Pons (tissue), 1 donor: Measurements from ENCODE around the gene ACTL6B.
"Not testable (repeated sequence)": the region's sequence is repeated elsewhere in the genome, so short reads cannot be mapped to it uniquely, and the experiment has no call there.

Experiments
- DNase-seq: peaks from one replicate; pipeline ENCODE4 v3.0.0-alpha.2; 2016; ENCODE audit warnings: low spot score

The ACTL6B gene

DNA sequence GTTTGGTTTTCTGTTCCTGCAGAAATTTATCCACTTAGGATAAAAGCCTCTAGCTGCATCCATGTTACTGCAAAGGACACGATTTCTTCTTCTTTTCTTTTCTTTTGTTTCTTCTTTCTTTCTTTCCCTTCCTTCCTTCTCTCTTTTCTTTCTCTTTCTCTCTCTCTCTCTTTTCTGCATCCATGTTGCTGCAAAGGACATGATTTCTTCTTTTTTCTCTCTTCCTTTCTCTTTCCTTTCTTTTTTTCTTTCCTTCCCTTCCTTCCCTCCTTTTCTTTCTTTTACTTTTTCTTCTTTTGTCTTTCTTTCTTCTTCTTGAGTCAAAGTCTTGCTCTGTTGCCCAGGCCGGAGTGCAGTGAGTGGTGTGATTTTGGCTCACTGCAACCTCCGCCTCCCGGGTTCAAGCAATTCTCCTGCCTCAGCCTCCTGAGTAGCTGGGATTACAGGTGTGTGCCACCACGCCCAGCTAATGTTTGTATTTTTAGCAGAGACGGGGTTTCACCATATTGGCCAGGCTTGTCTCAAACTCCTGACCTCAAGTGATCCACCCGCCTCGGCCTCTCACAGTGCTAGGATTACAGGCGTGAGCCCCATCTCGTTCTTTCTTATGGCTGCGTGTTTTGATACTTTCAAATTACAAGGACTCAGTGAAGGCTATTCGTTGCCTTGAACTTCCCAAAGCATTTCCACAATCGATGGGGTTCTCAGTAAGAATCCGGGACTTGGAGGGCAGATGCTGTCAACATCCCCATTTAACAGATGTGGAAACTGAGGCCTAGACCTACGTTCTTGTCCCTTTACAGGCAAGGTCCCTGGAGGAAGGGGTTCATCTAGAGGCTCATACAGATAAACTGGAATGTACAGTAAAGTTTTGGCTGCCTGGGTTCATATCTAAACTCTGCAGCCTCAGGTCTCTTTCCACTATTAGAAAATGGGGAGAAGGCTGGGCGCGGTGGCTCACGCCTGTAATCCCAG, 15.4 kb upstream of the ACTL6B start:
- DNase-seq: no peak

DNA sequence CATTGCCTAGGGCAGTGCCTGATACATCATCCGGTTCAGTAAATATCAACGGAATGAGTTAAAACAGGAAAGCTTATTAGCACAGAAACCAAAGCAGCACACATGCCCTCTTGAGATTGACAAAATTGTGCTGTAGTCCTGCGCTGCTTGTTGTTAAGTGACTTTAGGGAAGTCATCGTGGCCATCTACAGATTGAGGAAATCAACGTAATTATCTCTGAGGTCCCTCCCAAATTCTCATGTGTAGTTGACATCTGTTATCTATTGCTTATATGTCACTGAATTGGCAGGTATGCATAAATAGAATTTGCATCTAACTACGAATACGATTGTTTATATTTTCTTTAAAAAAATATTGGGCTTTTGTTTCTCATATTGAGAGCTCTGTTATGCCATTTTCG, 13.8 kb upstream of the ACTL6B start:
- DNase-seq: no peak

DNA sequence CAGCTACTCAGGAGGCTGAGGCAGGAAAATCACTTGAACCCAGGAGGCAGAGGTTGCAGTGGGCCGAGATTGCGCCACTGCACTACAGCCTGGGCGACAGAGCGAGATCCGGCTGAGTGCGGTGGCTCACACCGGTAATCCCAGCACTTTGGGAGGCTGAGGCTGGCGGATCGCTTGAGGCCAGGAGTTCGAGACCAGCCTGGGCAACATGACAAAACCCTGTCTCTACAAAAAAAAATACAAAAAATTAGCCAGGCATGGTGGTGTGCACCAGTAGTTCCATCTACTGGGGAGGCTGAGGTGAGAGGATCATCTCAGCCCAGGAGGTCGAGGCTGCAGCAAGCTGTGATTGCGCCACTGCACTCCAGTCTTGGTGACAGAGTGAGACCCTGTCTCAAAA, 12.9 kb upstream of the ACTL6B start:
- not testable (repeated sequence) for DNase-seq

DNA sequence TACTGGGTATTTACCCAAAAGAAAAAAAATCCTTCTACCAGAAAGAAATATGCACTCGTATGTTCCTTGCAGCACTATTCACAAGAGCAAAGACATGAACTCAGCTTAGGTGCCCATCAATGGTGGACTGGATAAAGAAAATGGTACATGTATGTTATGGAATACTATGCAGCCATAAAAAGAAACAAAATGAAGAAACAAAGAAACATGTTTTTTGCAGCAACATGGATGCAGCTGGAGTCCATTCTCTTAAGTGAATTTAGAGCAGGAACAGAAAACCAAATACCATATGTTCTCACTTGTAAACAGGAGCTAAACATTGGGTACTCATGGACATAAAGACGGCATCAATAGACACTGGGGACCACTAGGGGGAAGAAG, 11.8 kb upstream of the ACTL6B start:
- no peak for DNase-seq

DNA sequence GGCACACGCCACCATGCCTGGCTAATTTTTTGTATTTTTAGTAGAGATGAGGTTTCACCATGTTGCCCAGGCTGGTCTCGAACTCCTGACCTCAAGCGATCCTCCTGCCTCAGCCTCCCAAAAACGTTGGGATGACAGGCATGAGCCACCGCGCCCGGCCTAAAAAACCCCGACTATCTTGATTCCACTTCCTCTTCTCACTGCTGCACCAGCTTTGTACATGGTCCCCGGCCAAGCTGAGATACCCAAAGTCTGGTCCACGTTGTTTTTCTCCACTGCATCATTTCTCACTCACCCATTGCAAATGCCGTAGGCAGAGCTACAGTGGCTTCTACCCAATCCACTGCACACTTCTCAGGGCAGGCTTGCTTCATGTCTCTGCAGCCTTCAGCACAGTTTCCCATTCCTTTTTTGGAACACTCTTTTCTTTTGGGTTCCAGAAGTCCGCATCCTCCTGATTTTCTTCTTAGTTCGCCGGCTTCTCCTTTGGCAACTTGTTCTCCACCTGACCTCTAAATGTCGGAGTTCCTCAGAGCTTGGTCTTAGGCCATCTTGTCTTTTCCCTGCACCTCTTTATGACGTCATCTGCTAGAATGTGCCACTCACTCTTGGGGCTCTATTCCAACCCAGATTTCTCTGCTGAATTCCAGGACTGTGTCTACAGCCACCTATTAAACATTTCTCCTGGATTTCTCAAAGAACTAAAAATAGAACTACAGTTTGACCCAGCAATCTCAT, 11.3 kb upstream of the ACTL6B start:
- DNase-seq: no peak

DNA sequence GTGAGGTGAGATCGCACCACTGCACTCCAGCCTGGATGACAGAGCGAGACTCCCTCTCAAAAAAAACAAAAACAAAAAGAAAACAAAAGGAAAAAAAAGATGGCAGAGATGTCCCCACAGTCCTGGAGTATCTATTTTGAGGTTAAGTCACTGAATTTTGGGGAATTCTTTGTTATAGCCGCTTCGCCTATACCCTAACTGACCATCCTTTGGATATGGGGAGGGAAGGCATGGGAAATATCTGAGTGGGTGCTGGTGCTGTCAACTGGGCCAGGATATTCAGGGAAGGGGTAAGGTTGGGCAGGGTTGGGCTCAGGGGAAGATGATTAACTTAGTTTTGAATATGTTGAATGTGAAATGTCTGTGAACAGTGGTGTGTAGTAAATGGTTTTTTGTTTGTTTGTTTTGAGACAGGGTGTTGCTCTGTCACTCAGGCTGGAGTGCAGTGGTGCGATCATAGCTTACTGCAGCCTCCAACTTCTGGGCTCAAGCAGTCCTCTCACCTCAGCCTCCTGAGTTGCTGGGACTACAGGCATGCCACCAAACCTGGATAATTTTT, 9.0 kb upstream of the ACTL6B start:
- DNase-seq: no peak

DNA sequence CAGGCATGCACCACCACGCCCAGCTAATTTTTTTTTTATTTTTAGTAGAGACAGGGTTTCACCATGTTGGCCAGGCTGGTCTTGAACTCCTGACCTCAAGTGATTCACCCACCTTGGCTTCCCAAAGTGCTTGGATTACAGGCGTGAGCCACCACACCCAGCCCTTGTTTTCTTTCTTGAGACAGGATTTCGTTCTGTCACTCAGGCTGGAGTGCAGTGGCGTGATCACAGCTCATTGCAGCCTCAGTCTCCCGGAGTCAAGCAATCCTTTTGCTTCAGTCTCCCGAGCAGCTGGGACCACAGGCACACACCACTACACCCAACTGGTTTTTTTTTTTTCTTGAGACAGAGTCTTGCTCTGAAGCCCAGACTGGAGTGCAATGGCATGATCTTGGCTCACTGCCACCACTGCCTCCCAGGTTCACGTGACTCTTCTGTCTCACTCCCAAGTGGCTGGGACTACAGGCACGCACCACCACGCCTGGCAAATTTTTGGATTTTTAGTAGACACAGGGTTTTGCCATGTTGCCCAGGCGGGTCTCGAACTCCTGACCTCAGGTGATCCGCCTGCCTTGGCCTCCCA, 6.0 kb upstream of the ACTL6B start:
- DNase-seq: not testable (repeated sequence)

DNA sequence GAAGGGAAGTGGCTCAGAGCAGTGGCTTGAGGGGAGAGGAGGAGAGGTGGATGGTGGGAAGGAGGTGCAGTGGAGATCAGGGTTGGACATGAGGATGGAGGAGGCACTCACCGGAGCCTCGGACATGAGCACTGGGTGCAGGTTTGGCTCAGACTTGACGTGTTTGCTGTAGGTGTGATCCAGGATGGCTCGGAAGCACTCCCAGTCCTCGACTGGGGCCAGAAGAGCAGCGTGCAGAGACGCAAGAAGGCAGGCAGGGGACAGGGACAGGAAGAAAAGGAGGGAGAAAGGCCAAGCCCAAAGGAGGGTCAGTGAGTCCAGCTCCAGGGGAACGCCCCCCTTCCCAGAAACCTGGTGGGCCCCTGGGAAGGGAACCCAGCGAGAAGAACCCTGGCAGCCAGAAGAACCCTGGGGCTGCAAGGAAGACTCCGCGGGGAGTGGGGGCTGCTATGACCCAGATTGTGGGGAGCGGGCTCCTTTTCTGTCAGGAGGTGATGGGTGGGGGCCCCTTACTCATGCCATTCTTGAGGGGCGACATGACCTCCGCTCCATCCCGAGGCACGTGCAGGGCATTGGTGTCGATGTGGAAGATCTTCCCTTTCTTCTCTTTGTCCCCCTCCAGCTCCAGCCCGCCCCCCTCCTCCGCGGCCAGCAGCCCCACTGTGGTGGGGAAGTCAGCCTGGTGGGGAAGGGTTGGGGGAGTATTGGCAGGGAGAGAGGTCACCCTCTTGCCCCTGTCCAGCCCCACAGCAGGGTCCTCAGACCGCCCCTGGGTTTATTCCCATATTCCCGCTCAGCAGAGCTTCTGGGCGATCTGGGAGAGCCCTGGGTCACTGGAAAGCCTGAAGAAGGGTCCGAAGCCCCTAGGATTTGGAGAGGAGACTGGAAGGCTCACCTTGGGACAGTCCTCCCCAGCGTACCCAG, 1.1 kb downstream of the ACTL6B start:
- DNase-seq: no peak

DNA sequence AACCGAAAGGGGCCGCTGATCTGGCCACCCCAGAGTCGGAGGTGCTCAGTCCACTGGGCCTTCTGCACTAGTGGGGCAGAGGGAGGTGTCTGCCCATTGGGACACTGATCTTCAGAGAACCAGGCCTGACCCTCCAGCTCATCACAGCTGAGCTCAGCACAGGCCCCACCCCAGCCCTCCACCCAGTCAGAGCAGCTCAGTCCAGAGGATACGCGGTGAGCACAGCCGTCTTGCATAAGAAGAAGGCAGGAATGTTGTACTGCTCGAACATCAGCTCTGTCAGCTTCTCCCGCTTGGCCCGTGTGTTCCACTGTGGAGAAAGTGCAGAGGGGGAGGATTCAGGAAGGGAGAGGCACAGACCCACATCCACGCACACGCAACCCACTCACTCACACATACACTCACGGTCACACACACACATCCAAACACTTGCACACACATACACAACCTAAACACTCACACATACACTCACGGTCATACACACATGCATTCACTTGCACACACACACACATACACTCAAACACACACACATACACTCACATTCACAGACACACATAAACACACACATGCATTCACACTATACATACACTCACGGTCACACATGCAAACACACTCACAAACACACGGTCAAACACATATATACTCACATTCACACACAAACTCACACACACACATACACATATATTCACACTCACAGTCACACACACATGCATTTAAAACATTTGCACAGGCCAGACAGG, 6.3 kb downstream of the ACTL6B start:
- no peak for DNase-seq

DNA sequence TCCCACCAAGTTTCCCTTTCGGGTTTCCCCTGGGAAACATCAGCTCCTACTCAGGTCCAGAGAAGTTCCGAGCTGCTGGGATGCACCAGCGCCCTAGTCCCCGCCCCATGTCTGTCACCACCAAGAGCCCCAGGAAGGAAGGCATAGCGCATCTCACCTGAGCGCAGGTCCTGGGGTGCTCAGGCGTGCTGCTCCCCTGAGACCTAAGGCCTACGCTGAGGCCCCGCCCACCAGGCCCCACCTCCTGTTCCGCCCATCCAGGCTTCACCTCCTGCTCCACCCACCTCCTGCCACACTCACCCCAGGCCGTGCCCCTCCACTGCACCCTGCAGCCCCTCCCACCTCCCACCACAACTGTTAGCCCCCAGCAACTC, 13.7 kb downstream of the ACTL6B start:
- no peak for DNase-seq

DNA sequence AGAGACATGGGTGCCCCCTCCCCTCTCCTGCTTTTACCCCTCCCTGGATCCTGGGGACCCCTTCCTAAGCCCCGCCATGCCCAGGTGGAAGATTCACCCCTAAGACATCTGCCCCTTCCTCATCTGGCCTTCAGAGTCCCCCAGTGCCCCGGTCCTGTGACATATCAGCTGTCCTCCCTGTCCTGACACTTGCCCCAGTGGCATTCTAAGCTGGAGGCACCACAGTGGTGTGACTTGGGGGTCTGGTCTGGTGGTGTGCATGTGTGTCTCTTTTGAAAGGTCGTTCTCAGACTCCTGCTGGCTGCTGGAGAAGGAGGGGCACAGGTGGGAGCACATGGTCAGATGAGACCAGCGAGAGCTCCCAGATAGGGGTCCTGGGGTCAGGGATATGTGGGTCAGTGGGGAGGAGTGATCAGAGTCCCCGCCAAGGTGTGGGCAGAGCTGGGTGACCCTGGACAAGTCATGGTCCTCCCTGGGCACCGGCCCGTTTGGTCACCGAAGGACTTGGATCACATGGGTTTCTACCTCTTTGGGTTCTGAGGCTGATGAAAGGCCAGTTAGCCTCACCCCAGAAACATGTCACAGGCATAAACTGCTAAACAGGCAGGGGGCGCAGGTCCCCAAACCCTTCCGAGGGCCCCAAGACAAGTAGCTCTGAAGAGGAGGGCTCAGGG, 14.3 kb downstream of the ACTL6B start:
- DNase-seq: no peak

DNA sequence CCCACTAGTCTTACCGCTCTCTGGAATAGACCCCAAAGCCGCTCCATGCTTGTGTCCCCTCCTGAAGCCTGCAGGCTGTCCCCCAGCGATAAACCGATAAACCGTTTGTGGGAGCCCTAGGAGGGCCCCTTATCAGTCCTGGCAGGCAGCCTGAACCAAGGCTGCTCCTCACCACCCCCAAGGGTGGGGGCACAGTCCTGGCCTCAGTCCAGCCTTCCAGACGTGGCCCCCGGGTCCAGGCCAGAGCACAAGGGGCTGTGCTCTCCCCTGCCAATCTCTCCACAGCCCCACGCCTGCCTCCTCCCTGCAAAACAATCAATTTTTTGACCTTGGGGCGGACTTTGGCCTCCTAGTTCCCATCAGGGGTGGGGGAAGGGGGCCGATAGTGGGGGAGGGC, 14.8 kb downstream of the ACTL6B start, which contains the start of gene TFR2:
TFR2 (minus strand) TSS at position 90 of the 397 bp plus-strand sequence; CDS start at position 47, 43 bp downstream.
- DNase-seq: no peak

DNA sequence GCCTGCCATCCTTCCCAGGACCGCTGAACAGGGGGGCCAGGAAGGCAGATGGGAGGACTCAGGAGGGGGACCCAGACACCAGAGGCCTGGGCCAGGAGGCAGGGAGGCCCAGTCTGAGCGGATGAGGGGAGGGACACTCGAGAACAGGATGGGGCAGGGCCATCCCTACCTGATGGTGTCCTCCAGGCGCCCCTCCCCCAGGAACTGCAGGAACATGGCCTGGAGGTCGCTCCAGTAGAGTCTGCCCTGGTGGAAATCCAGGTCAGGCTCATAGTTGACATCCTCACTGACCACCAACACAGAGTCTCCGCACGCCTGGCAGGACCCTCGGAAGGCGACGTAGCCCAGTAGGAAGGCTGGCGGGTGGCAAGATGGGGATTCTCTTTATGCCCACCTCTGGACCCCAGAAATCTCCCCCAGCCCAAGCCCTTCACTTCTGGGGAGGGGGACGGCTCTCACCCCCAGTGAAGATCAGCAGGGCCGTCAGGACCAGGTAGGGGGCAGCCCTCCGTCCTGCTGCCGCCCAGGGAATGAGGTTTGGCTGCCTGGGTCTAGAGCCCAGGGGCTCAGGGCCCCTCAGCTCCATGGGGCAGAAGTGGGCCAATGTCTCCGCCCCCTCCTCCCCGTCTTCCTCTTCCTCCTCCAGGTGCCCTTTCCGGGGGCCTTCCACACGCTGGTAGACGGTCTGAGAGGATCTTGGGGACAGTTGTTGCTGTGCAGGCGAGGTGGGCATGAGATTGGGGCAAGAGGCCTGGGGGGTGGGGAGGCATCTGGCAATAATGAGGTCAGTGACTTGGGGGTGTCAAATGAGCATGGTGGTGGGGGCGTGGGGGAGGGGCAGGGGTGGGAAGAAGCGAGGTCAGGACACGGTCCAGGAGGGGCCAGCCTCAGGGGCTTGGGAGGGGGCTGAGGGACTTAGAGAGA, 15.5 kb downstream of the ACTL6B start:
- DNase-seq: no peak

DNA sequence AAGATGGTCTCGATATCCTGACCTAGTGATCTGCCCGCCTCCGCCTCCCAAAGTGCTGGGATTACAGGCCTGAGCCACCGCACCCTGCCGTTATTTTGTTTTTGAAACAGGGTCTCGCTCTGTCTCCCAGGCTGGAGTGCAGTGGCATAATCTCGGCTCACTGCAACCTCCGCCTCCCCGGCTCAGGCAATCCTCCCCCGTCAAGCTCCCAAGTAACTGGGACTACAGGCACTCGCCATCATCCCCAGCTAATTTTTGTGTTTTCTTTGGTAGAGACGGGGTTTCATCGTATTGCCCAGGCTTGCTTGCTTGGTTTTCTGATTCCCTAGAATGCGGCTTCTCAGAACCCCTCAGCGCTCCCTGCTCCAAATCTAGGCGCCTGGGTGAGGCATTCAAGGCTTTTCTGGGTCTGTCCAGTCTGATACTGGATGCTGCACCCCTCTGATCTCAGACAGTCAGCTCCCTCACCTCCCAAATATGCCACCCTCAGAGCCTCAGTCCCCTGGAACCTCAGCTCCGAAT, 16.2 kb downstream of the ACTL6B start:
- no peak for DNase-seq

DNA sequence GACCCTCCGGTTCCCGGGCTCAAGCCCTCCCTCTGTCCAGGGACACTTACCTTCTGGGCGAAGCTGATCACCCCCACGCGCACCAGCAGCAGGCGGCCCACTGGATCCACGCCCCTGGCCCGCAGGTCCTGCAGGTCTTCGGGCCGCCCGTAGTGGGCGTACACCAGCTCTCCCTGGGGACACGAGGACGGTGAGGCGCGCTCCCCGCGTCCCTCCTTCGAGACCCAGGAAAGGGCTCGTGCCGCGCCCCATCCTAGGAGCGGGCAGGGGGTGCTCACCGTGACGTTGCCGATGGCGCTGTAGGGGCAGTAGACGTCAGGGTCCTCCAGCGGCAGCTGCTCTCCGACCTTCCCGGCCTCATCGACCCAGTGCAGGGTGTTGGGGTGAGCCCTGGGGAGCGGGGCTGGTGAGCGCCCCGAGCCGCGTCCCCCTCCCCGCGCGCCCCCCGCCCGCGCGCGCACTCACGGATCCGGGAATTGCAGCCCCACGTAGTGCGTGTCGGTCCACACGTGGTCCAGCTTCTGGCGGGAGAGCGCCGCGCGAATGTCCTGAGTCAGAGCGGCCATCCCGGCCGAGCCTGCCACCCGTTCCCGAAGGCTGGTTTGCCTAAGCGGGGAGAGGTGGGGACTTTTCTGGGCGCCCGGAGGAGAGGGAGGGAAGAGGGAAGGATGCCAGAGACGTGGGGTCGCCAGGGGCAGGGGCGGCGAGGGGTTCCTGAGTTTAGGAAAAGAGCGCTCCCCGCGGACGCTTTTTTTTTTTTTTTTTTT, 23.1 kb downstream of the ACTL6B start:
- no peak for DNase-seq

DNA sequence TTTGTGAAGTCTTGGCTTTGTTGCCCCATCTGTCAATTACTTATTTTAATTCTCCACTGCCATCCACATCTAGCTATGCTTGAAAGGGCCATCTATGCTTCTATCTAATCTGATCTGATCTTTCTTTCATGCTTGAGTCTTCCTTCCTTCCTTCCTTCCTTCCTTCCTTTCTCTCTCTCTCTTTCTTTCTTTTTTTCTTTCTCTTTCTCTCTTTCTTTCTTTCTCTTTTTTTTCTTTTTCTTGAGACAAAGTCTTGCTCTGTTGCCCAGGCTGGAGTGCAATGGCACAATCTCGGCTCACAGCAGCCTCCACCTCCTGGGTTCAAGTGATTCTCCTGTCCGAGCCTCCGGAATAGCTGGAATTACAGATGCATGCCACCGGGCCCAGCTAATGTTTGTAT, 26.2 kb downstream of the ACTL6B start:
- DNase-seq: no peak

DNA sequence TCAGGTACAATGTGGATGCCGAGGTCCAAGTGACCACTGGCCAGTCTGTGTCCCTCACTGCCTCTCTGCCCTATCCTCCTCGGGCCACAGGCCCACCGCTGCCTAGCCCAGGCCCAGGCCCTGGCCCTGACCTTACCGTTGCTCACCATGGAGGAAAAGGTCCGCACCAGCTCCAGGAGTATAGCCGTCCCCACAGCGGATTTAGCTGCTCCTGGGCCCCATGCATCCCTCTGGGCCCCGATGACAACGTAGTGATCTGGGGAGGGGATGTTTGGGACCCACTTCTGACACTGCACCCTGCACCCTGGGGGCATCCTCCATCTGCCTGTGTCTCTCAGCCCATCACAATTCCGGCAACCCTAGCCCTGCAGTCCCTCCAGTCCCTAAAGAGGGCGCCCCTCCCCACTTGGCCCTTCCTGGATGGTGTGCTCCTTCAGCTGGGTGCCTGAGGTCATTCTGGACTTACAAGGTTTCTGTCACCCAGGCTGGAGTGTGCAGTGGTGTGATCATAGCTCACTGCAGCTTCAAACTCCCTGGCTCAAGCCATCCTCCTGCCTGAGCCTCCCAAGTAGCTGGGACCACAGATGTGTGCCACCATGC, 27.0 kb downstream of the ACTL6B start:
- no peak for DNase-seq

DNA sequence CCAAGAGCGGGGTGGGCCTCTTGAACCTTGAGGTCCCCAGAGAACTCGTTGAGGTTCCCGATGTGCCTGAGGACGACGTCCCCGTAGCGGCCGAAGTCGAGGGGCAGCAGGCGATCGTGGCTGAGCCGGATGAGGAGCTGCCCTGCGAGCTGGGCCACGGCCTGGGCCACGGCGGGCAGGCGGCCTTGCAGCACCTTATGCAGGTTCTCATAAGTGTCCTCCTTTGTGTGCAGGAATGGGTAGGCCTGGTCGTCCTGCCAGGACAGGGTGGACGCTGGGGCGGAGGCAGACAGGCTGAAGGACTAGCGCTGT, 29.1 kb downstream of the ACTL6B start:
- no peak for DNase-seq
